Cerebellar nuclear complex (tissue), 1 donor: Measurements from ENCODE around the gene PHAF1.

Experiments used
- DNase-seq, 2 experiments: peaks; one replicate each; lab custom pipeline; 2025; lab: John Stamatoyannopoulos, UW

PHAF1 gene

DNA sequence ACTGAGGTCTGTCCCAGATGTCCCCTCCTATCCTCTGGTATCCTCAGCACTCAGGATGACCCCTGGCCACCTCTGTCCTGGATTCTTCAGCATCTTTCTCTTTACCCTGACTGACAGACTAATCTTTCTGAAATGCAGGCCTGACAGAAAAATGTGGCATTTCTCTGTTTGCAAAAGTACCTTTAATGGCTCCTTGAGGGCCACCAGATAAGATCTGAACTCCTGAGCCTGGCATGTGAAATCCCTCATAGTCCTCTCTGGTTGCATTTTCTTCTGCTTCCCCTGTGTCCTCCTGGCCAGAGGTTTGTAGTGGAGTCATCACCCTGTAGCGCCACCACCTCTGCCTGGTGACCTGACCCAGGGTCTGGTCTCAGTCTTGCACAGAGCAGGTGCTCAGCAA, 87.1 kb downstream of the PHAF1 start:
- no peak for DNase-seq

DNA sequence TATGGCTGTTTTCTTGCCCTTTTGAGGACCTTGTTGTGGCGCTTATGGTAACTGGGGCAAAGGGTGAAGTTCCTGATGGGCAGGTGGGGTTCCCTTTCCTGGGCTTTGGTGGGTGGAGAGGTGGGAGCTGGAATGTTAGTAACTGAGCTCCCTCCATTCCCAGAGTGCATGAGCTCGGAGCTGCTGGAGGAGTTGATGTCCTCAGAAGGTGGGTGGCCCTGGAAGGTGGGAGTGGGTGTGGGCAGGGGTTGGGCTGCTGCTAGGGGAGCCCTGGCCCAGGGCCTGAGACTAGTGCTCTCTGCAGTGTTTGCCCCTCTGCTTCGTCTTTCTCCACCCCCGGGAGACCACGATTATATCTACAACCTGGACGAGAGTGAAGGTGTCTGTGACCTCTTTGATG, 88.0 kb downstream of the PHAF1 start:
- DNase-seq = no peak
